ENCODE measurements around the gene TSNAXIP1. TPM values are rescaled to one million over a fixed set of nuclear protein-coding genes. Genes with fewer than 3 reads are reported as not detected.
A peak's percentile ranks its signal among the peaks of the same experiment; 100 is the strongest.

Gene TSNAXIP1
- total RNA-seq, 1 experiment from 2014 or later: 1.2 TPM

DNA sequence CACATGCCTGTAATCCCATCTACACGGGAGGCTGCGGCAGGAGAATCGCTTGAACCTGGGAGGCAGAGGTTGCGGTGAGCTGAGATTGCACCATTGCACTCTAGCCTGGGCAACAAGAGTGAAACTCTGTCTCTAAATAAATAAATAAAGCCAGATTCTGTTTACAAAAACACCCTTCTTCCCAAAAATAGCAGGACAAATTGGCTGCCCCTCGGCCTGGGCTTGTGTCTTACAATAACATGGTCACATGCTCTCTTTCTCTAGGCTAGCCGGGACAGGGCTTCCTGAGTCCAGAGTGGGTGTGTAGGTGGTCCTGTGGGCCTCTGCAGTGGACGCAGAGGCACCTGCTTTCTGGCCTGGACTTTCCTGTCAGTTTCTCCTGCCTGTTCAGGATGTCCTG lies 63.0 kb downstream of the TSNAXIP1 start (continued):
- TF ChIP-seq, protein P1, sequence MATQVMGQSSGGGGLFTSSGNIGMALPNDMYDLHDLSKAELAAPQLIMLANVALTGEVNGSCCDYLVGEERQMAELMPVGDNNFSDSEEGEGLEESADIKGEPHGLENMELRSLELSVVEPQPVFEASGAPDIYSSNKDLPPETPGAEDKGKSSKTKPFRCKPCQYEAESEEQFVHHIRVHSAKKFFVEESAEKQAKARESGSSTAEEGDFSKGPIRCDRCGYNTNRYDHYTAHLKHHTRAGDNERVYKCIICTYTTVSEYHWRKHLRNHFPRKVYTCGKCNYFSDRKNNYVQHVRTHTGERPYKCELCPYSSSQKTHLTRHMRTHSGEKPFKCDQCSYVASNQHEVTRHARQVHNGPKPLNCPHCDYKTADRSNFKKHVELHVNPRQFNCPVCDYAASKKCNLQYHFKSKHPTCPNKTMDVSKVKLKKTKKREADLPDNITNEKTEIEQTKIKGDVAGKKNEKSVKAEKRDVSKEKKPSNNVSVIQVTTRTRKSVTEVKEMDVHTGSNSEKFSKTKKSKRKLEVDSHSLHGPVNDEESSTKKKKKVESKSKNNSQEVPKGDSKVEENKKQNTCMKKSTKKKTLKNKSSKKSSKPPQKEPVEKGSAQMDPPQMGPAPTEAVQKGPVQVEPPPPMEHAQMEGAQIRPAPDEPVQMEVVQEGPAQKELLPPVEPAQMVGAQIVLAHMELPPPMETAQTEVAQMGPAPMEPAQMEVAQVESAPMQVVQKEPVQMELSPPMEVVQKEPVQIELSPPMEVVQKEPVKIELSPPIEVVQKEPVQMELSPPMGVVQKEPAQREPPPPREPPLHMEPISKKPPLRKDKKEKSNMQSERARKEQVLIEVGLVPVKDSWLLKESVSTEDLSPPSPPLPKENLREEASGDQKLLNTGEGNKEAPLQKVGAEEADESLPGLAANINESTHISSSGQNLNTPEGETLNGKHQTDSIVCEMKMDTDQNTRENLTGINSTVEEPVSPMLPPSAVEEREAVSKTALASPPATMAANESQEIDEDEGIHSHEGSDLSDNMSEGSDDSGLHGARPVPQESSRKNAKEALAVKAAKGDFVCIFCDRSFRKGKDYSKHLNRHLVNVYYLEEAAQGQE (IDR thresholded peaks at IDR 0.05; ENCODE audit: low read depth): no peak
- no peak for TF ChIP-seq SIN3A (IDR thresholded peaks at IDR 0.05; ENCODE audit: low read depth)

DNA sequence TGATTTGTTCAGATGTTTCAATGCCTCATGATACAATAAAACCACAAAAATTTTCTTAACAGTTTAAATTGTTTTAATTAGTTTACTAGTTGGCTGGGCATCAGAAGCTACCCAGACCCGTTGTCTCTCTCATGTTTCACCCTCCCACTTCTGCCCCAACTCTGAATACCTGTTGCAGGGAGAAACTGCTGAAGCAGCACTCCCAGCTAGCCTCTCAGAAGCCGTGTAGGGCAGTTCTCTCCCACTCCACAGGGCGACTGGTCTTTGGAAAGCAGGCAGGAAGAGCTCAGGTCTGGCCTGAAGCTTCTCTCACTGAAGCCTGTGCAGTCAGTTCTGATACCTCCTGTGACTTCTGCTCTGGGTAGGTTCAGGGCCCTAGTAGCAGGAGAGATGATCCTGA lies 64.6 kb downstream of the TSNAXIP1 start:
- intact Hi-C loops (cut with micrococcal nuclease): no loop called here
- H3K79me2 ChIP-seq (ENCODE audit: insufficient read depth, low read length): peaks cover 40% of the 10 kb centered on the region
- no peaks in the 10 kb centered on the region for H3K9me2 ChIP-seq (ENCODE audit: insufficient read depth)
- CTCF ChIA-PET: interaction anchor here (1.2 to 1.5 kb wide), 2 partner anchors 13 to 55 kb away, joined by 6 read pairs; partner anchors contain the start of gene NRN1L
- H3K36me3 ChIP-seq (ENCODE audit: control insufficient read depth in 1 of 2, insufficient read depth in 2 of 2, low read length in 2 of 2): peaks cover 27 to 29% of the 10 kb centered on the region in 2 experiments; a peak in 3 of 4 replicates
- ATAC-seq (no peak), DNase-seq (ENCODE audit: low read depth, low spot score) (no peak)
- no peak overlapping the region for H2AFZ ChIP-seq (ENCODE audit: low read depth, low read length, poor library complexity, severe bottlenecking)
- no peak overlapping the region for H3K9ac ChIP-seq (ENCODE audit: low read length)
- H3K27me3 ChIP-seq (ENCODE audit: insufficient read depth, low read length): no peaks in the 10 kb centered on the region
- RAD21 ChIA-PET (ENCODE audit: low non-redundant PET in 1 of 2, low total read pairs in 2 of 2, uncharacterized antibody in 2 of 2, unreplicated experiment in 2 of 2): no interaction called here
- POLR2A ChIA-PET: no interaction called here
- BruUV-seq (replicated peaks): no TSS peak
- no peak for TF ChIP-seq EGR1 (IDR thresholded peaks at IDR 0.05; ENCODE audit: low read depth)
- no peak for TF ChIP-seq CBX3 (IDR thresholded peaks at IDR 0.05; ENCODE audit: low read depth)
- TF ChIP-seq POLR2A (IDR thresholded peaks at IDR 0.05; ENCODE audit: borderline replicate concordance, extremely low read depth, insufficient read depth, insufficient read length): no peak
- TF ChIP-seq, protein P2, sequence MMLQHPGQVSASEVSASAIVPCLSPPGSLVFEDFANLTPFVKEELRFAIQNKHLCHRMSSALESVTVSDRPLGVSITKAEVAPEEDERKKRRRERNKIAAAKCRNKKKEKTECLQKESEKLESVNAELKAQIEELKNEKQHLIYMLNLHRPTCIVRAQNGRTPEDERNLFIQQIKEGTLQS (IDR thresholded peaks at IDR 0.05): no peak
- TF ChIP-seq ZFX (IDR thresholded peaks at IDR 0.05): no peak
- TF ChIP-seq, protein P3, sequence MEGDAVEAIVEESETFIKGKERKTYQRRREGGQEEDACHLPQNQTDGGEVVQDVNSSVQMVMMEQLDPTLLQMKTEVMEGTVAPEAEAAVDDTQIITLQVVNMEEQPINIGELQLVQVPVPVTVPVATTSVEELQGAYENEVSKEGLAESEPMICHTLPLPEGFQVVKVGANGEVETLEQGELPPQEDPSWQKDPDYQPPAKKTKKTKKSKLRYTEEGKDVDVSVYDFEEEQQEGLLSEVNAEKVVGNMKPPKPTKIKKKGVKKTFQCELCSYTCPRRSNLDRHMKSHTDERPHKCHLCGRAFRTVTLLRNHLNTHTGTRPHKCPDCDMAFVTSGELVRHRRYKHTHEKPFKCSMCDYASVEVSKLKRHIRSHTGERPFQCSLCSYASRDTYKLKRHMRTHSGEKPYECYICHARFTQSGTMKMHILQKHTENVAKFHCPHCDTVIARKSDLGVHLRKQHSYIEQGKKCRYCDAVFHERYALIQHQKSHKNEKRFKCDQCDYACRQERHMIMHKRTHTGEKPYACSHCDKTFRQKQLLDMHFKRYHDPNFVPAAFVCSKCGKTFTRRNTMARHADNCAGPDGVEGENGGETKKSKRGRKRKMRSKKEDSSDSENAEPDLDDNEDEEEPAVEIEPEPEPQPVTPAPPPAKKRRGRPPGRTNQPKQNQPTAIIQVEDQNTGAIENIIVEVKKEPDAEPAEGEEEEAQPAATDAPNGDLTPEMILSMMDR (IDR thresholded peaks at IDR 0.05 in 2 of 3, conservative IDR thresholded peaks at IDR 0.05 in 1 of 3; ENCODE audit: borderline replicate concordance in 1 of 3, insufficient read depth in 1 of 3, low read depth in 2 of 3, low read length in 2 of 3): no peak
- no peak for TF ChIP-seq SP1 (IDR thresholded peaks at IDR 0.05; ENCODE audit: low read depth)
- TF ChIP-seq SIN3A (IDR thresholded peaks at IDR 0.05; ENCODE audit: low read depth): no peak
- no peak for TF ChIP-seq ELF1 (IDR thresholded peaks at IDR 0.05; ENCODE audit: borderline replicate concordance, low read depth)
- TF ChIP-seq POLR2AphosphoS5 (IDR thresholded peaks at IDR 0.05; ENCODE audit: low read depth, low read length): no peak
- TF ChIP-seq, protein P4, sequence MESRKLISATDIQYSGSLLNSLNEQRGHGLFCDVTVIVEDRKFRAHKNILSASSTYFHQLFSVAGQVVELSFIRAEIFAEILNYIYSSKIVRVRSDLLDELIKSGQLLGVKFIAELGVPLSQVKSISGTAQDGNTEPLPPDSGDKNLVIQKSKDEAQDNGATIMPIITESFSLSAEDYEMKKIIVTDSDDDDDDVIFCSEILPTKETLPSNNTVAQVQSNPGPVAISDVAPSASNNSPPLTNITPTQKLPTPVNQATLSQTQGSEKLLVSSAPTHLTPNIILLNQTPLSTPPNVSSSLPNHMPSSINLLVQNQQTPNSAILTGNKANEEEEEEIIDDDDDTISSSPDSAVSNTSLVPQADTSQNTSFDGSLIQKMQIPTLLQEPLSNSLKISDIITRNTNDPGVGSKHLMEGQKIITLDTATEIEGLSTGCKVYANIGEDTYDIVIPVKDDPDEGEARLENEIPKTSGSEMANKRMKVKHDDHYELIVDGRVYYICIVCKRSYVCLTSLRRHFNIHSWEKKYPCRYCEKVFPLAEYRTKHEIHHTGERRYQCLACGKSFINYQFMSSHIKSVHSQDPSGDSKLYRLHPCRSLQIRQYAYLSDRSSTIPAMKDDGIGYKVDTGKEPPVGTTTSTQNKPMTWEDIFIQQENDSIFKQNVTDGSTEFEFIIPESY (IDR thresholded peaks at IDR 0.05; ENCODE audit: extremely low read depth, insufficient replicate concordance, low read length): no peak
- TF ChIP-seq JUND (IDR thresholded peaks at IDR 0.05): no peak
- TF ChIP-seq YY1 (IDR thresholded peaks at IDR 0.05; ENCODE audit: extremely low read depth, insufficient replicate concordance, low read depth, low read length): no peak
- no peak for TF ChIP-seq RAD21 (IDR thresholded peaks at IDR 0.05; ENCODE audit: low read depth)
- no peak for TF ChIP-seq CEBPB (IDR thresholded peaks at IDR 0.05; ENCODE audit: low read depth)
- no peak for TF ChIP-seq FOSL1 (IDR thresholded peaks at IDR 0.05; ENCODE audit: low read depth)
- no peak for TF ChIP-seq EZH2 (IDR thresholded peaks at IDR 0.05)
- peak overlapping the region; percentile 10; the same call in 1 of the 2 replicates for H3K27ac ChIP-seq (ENCODE audit: low read depth, low read length)
- H3K4me3 ChIP-seq (replicated peaks in 1 of 2; ENCODE audit: low read depth in 1 of 2, low read length in 2 of 2): no peak overlapping the region
- no peaks in the 10 kb centered on the region for H3K9me3 ChIP-seq (ENCODE audit: control insufficient read depth in 1 of 2, insufficient read depth in 1 of 2, low read depth in 1 of 2, low read length in 2 of 2)
- H3K4me2 ChIP-seq (ENCODE audit: low read length): no peak overlapping the region
- no peaks in the 10 kb centered on the region for H4K20me1 ChIP-seq (ENCODE audit: insufficient read depth)
- H3K4me1 ChIP-seq (ENCODE audit: control insufficient read depth in 1 of 2, insufficient read depth in 2 of 2, low read length in 2 of 2): peaks cover 7 to 17% of the 10 kb centered on the region in 2 experiments
